HTERT RPE-1 (cell line): ENCODE results near the gene HMGB4.

Experiments used
- in situ Hi-C: fragments of 300-500 bp; cut with MboI; formaldehyde crosslinking; loops from 4 replicates; pipeline ENCODE4 v1.14.3; 2020; ENCODE audit warnings: low sequenced_read_pairs

Gene HMGB4

GRCh38 chr1:33863779-33864178 lies at the start of gene HMGB4:
Gene HMGB4, plus strand, starts transcription at chr1:33864079. Its CDS starts 113 bp downstream, at chr1:33864192.
- in situ Hi-C loops = no loop called here

DNA sequence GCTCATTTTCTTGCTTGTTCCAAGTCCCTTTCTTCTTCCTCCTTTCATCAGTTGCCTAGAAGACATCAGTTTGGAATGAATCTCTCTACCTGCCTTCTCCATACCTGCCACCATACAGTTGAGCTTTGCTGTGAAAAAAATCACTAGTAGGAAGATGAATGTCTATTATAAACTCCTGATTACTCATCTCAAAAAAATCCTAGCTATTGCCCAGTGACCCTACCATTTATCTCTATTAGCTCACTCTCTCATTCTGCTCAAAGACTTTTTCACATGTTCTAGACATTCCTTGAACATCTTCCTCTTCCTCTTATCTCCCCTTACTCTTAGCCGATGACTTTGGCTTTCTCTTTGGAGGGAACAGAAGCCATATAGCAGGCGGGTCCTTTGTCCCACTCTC lies 49.7 kb upstream of the HMGB4 start:
- in situ Hi-C loops = no loop called here

GRCh38 chr1:33815061-33815460 lies 48.8 kb upstream of the HMGB4 start:
- in situ Hi-C loops = no loop called here

- in situ Hi-C loops = no loop called here
These were observed 45.8 kb upstream of the HMGB4 start for GRCh38 chr1:33818071-33818470.

DNA sequence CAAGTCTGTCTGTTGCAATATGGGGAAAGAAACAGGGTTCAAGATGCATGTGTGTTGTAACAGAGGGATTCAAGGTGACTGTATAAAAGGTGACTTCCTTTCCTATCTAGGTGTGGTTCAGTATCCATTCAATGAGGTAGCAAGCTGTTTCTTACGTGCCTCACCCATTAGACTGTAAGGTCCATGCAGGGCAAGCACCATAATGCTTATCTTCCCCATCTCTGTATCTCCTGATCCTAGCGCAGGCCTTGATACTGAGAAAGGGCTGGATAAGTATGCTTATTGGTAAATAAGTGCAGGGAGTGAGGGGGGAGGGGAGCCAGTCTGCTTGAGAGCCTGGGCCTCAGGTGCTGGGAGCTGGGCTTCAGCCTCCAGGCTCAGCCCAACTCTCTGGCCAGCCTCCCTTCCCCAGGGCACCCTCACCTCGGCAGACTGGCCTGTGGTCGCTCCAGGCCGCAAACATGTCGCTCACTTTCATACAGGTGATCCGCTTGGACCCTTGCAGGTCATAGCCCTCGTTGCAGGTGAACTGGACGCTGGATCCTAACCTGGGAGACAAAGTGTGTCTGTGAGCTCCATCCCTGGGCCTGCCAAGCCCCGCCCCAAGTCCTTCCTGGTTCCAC lies 44.5 kb upstream of the HMGB4 start:
- in situ Hi-C loops = no loop called here

DNA sequence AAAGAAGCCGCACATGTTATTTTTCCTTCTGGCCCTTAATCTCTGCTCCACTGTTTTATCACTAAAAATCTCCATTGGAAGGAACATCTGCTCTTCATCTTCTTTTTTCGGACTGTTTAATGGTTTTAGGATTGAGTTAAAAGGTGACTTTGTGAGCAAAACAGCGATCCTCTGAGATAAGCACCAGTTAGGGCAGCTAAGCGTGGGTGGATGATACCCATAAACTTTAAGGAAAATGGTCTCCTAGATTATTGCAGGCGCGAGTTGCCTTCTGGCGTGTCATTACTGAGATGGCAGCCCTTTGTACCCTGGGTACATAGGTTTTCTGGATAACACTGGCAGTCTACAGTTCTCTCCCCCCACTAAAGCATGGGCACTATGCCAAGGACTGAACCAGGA lies 44.0 kb upstream of the HMGB4 start:
- in situ Hi-C loops = no loop called here

DNA sequence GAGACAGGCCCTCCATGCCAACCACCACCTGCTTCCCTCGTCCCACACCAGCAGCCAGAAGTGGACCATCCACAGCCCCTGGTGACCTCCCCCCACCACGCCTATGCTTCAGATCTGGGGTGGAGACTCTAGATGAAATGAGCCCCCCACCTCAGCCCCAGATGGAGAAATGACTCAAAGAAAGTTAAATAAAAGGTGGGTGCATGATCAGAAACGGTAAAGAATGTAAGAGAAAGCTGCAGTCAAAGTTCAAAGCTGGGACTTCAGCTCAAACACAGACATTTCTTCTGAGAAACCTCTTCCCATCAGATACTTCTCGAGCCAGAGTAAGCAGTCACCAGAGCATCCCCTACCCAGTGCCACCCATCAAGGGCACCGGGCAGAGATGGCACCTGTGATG lies 43.1 kb upstream of the HMGB4 start:
- in situ Hi-C loops = no loop called here

DNA sequence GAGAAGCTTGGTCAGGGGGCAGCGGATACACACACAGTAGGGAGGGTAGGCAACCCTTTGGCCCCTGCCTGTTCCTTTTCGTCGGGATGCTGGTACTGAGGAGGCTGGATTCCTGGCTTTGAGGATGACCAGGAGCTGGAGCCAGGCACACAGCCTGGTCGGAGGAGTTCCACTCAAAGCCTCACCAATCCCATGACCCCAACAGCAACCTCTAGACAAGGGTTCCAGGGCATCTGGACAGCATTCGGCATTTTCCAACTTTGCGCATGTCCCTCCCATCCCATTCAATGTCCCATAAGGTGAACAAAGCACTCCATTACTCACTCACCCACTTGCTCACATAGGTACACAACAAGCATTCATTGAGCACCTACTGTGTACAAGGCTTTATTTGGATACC lies 42.6 kb upstream of the HMGB4 start:
- in situ Hi-C loops = no loop called here

DNA sequence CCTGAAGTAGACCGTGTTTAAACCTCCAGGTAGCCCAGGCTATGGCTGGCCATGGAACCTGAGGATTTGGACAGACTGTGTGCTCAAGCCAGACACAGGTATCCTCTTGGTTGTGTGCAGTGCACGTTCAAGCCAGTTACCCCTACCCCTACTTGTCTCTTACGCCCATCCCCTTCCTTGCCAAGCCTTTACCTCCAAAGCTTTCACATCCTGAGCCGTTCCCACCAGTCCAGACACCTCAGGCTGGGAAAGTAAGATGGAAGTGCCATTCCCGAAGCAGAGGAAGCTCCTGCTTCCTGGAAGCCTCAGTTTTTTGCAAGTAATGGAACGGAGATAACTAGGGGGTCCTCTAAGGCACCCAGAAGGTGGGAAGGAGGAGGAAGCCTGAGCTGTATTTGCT lies 41.5 kb upstream of the HMGB4 start:
- in situ Hi-C loops = no loop called here

DNA sequence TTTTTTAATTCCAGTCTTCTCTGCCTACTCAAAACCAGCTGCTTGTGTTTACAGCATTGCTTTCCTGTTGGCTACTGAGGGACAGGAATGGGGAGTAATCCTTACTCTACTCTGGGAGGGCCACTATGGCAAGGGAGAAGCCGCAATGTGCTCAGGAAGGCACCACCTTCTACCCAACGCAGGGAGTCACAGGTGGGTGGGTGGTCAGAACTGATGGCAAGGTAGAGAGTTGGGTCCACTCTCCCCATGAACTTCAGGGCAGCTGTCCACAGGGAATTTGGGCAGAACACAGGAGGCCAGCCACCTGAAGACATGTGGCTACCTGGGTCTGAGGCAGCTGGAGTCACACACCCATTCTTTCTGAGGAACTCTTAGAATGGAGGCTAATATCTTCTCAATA lies 40.5 kb upstream of the HMGB4 start:
- in situ Hi-C loops = no loop called here

- in situ Hi-C loops = no loop called here
These were observed 40.0 kb upstream of the HMGB4 start for GRCh38 chr1:33823830-33824229.

DNA sequence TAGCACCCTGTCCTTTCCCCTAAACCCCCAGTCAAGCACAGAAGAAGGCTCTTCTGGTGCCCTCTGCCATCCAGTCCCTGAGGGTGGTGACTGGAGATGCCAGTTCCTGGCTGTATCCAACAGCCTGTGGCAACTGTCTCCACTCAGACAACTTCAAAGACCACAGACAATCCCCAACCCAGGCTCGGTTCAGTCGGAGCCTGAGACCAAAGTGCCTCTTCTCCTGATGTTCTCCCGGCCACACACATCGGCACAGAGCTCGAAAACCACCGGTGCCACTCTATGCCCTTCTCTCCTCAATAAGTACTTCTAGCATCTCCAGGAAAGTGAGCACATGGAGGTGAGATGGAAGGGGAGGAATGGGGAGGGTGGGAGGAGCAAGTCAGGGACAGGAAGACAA lies 39.6 kb upstream of the HMGB4 start:
- in situ Hi-C loops = no loop called here

DNA sequence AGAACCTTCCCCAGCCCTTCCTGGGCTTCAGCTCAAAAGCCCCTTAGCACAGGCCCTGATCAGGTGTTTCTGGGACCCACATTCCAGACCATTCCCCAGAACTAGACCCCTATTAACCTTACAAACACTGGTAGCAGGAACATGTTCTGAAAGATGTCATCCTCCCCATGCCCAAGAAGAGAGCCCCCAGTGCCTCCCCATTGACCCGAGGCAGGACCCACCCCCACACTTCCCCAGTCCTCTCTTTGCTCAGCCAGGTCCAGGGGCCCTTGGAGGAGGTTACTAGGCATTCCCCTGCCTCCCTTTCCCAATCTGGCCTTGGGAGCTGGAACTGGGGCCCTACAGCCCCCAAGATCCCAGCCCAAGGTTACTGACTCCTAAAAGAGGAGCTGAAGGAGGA lies 38.9 kb upstream of the HMGB4 start:
- in situ Hi-C loops = no loop called here

DNA sequence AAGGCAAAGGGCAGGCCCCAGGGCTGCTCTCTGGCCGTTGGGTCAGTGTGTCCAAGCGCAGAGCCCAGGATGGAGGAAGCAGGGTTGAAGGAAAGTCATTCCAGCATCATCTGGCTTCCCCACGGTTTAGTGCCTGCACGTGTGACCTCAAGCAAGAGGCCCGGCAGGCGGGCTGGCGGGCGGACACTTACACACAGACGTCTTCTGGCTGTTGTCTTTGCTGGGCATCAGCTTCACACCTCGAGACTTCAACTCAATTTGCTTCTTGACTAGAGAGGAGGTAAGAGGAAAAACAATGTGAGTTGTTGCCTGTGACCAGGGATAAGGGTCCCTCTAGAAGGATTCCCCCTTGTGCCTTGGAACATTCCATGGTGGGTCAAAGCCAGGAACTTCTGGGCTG lies 38.4 kb upstream of the HMGB4 start:
- in situ Hi-C loops = no loop called here

DNA sequence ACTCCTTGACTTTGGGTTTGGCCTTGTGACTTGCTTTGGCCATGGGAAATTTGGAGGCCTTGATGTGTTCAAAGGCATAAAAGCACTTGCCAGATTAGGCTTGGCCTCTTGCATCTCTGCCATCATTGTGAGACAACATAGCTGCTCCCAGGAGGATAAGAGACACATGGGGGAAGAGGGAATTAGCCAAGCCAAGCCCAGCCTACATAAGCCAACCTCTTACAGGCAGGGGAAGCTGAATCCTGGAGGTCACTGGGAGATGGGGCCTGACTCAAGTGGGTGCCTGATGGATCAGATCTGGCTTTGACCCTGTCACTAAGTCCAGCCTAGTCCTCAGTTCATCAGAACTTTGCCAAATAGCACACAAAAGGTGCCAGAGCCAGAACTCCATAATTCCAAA lies 37.6 kb upstream of the HMGB4 start:
- in situ Hi-C loops = no loop called here

GRCh38 chr1:33826711-33827110 lies 37.2 kb upstream of the HMGB4 start:
- in situ Hi-C loops = no loop called here

DNA sequence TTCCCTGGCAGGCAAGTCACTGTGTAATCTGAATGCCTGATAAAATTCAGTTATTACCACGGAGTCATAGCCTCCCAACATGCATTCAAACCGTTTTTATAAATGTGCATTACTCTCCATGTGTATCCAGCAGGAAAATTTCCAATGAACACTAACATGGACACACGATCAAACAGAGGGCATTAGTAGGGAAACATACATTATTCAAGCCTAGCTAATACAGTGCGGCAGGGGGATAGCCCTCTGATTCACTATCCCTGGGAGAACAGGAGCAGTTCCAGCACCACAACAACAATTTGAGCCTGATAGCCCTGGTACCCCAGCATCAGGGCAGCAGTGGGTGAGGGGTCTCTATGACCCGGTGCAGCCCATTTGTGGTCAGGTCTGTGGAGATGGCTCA lies 35.8 kb upstream of the HMGB4 start:
- in situ Hi-C loops = no loop called here

DNA sequence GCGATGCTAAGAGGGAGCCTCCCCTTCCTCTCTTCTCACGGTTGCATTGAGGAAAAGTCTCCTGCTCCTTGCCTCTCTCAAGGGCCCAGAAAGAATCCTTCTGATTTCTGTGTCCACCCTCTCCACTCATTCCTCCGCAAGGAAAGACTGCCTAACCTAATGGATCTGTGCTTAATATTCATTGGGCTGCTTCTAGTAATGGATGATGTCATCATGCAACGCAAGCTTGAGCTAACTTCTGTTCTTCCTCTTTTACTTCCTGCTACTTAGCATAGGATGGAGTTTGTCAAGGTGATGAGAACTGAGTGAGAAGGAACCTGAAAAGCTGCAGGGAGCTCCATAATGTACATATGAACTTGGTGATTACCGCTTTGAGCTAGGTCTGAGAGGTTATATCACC lies 35.2 kb upstream of the HMGB4 start:
- in situ Hi-C loops = no loop called here

DNA sequence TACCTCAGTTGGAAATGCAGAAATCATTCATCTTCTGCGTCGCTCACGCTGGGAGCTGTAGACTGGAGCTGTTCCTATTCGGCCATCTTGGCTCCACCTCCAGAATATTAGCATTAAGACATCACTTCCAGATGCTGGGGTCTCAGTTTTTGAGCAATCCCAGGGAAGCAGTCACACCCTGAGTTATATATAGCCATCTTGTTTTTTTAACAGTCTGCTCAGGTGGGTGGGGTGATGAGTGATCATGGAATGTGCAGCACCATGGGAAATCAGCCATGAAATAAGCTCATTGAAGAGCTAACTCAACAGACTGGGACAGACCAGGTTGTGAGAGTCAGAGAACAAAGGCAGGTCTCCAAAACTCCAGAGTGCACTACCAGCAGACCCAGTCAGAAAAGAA lies 27.0 kb upstream of the HMGB4 start:
- in situ Hi-C loops = no loop called here

DNA sequence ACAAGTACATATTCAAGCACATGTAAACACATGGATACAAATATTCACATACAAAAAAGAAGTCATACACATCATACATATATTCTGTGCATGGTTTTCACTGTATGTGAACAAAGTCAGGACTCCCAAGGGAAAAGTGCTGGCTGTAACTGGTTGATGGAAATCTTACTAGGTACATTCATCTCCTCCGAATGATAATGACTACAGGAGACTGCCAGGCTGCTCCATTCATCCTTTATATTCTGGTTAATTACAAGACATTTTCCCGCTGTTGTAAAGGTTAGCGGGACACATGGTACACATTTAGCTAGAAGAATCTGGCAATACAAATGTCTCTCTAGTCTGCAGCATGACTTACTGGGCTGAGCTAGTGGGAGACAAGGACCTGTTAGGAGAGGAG lies 26.2 kb upstream of the HMGB4 start:
- in situ Hi-C loops = no loop called here

- in situ Hi-C loops = no loop called here
These were observed 22.4 kb upstream of the HMGB4 start for GRCh38 chr1:33841494-33841893.

- in situ Hi-C loops = no loop called here
These were observed 21.5 kb upstream of the HMGB4 start for GRCh38 chr1:33842348-33842747.

DNA sequence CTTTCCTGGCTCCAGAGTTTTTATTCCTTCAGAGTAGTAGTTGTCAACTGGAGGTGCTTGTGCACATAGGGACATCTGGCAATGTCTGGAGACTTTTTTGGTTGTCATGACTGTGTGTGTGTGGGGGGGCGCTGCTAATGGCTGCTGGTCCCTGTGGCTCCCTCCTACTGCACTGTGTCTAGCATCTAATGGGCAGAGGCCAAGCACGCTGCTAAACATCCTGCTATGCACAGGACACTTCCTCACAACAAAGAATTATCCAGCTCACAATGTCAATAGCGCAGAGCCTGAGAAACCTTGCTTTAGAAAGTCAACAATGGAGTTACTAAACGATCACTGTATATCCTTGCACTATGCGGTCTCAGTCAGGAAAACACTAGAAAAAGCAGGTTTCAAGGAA lies 19.7 kb upstream of the HMGB4 start:
- in situ Hi-C loops = no loop called here

GRCh38 chr1:33846861-33847260 lies 17.0 kb upstream of the HMGB4 start:
- in situ Hi-C loops = no loop called here
